GM10266 (cell line): ENCODE results near the gene TFG.

Source experiments
- DNase-seq: peaks from one replicate; pipeline ENCODE4 v3.0.0; 2012; ENCODE audit errors: extremely low spot score
- CTCF ChIP-seq: IDR thresholded peaks from 2 replicates; pipeline ENCODE4 v1.5.1; 2012; ENCODE audit warnings: mild to moderate bottlenecking, low read depth; ENCODE audit not compliant: control insufficient read depth, insufficient read depth; ENCODE audit errors: missing control alignments

The TFG gene

GRCh38 chr3:100779480-100779879 is 70.2 kb downstream of the TFG start:
- no peak for TF ChIP-seq CTCF

GRCh38 chr3:100780071-100780622 is 70.9 kb downstream of the TFG start:
- no peak for DNase-seq
- no peak for TF ChIP-seq CTCF

More at GRCh38 chr3:100779480-100779879, 70.2 kb downstream of the TFG start:
- no peak for DNase-seq

- no peak for TF ChIP-seq CTCF
- no peak for DNase-seq
These were observed 72.0 kb downstream of the TFG start for GRCh38 chr3:100781301-100781700.

GRCh38 chr3:100782348-100782747 is 73.1 kb downstream of the TFG start:
- TF ChIP-seq CTCF, result no peak
- DNase-seq, result no peak

- no peak for DNase-seq
- TF ChIP-seq CTCF, result no peak
These were observed 73.6 kb downstream of the TFG start for GRCh38 chr3:100782906-100783305.

GRCh38 chr3:100783619-100784018 is 74.3 kb downstream of the TFG start:
- no peak for TF ChIP-seq CTCF
- no peak for DNase-seq

GRCh38 chr3:100789579-100789978 is 80.3 kb downstream of the TFG start:
- no peak for DNase-seq
- TF ChIP-seq CTCF, result no peak
